ENCODE data around the gene EMX1. TPM values are rescaled to one million over a fixed set of nuclear protein-coding genes. Genes with fewer than 3 reads are reported as not detected.

EMX1 gene
- total RNA-seq, 4 donors from 2014 or later = 1.1 to 10.0 (median 3.4) TPM; not detected in 1

DNA sequence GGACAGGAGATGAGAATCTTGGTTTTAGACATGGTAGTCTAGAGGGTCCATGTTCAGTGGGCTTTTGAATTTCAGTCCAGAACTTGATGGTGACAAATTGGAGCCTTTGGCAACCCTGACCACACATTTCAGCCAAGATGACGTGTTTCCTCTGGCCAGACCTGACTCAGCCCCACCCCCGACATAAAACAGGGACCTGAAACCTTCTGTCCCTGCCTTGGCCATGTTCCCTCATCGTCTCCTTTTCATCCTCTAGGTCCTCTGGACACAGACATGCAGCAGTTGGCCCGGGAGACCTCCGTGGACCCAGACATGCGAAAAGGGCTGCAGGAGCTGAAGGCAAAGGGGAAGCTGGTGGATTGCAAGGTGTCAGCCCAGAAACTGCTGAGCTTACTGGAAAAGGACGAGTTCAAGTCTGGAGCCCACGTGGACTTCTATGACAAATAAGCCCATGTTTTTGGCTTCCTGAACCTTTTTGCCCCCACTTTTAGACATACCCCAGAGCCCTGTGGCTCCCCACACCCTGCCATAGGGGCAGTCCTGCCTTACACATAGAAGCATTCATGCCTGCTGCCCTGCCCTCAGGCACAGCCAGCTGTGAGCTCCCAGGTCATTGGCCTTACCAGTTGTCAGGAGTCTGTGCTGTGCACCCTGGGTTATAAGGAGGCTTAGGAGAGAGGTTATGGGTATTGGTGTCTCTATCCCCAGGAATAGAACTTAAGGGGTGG is 26.1 kb upstream of the EMX1 start:
- no peak overlapping the region for H3K4me3 ChIP-seq
- no peaks in the 10 kb centered on the region for H3K9me3 ChIP-seq
- H3K4me1 ChIP-seq = peaks cover 0 to 45% (median 3%) of the 10 kb centered on the region in 4 donors
- DNase-seq = no peak
- no peaks in the 10 kb centered on the region for H3K27me3 ChIP-seq
- H3K27ac ChIP-seq = no peak overlapping the region
- peaks cover 0 to 10% (median 0%) of the 10 kb centered on the region in 3 donors for H3K36me3 ChIP-seq
- TF ChIP-seq CTCF (IDR thresholded peaks at IDR 0.05) (no peak), POLR2A (IDR thresholded peaks at IDR 0.05) (no peak)

GRCh38 chr2:72892506-72893173 is 24.7 kb upstream of the EMX1 start:
- Histone ChIP-seq H3K27ac (no peak overlapping the region), H3K36me3 (peaks cover 0 to 10% (median 0%) of the 10 kb centered on the region in 3 donors), H3K27me3 (no peaks in the 10 kb centered on the region), H3K9me3 (no peaks in the 10 kb centered on the region), H3K4me1 (peaks cover 0 to 39% (median 3%) of the 10 kb centered on the region in 4 donors), H3K4me3 (no peak overlapping the region)
- peak in 2 of 3 donors; percentile 76 to 82 for DNase-seq
- peak in 4 of 6 experiments; percentile 60 to 90 (median 84) for TF ChIP-seq CTCF (IDR thresholded peaks at IDR 0.05)
- no peak for TF ChIP-seq POLR2A (IDR thresholded peaks at IDR 0.05)

- TF ChIP-seq POLR2A (IDR thresholded peaks at IDR 0.05) (no peak), CTCF (IDR thresholded peaks at IDR 0.05) (peak in 5 of 6 experiments; percentile 2 to 69 (median 58))
These were observed 23.6 kb upstream of the EMX1 start for GRCh38 chr2:72893594-72894319.

GRCh38 chr2:72894514-72894913 is 22.8 kb upstream of the EMX1 start:
- Histone ChIP-seq H3K4me3 (no peak overlapping the region), H3K9me3 (no peaks in the 10 kb centered on the region), H3K27me3 (peaks cover 0 to 3% of the 10 kb centered on the region in 2 donors), H3K36me3 (peaks cover 0 to 10% (median 0%) of the 10 kb centered on the region in 3 donors), H3K27ac (no peak overlapping the region), H3K4me1 (peaks cover 0 to 22% (median 0%) of the 10 kb centered on the region in 4 donors)
- DNase-seq = peak in 1 of 3 donors; percentile 53
- TF ChIP-seq CTCF (IDR thresholded peaks at IDR 0.05) = no peak
- TF ChIP-seq POLR2A (IDR thresholded peaks at IDR 0.05) = no peak

More at GRCh38 chr2:72893594-72894319, 23.6 kb upstream of the EMX1 start:
- H3K27ac ChIP-seq = no peak overlapping the region
- H3K4me3 ChIP-seq = no peak overlapping the region
- no peaks in the 10 kb centered on the region for H3K9me3 ChIP-seq
- DNase-seq = peak in 2 of 3 donors; percentile 62 to 68
- peaks cover 0 to 30% (median 0%) of the 10 kb centered on the region in 4 donors for H3K4me1 ChIP-seq
- peaks cover 0 to 3% of the 10 kb centered on the region in 2 donors for H3K27me3 ChIP-seq
- H3K36me3 ChIP-seq = peaks cover 0 to 10% (median 0%) of the 10 kb centered on the region in 3 donors

DNA sequence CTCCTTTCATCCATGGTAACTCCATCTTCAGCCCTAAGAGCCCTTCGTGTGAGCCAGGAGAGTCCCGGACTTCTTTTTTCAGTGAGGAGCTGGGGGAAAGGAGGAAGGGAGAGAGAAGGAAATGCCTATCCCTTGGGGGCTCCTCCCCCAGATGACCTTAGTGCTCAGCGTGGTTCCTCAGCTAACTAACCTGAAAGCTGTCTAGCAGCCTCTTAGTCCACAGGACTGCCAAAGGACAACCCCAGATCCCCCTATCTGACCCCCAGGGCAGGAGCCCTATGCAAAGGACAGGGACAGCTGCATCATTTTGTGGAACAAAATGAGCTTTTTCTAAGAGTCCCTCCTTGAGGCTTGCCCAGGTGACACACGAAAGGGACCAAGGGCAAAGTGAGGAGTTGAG is 22.2 kb upstream of the EMX1 start:
- H3K27ac ChIP-seq = no peak overlapping the region
- peak overlapping the region in 1 of 4 donors; percentile 23 for H3K4me3 ChIP-seq
- H3K27me3 ChIP-seq = peaks cover 0 to 3% of the 10 kb centered on the region in 2 donors
- peaks cover 0 to 16% (median 0%) of the 10 kb centered on the region in 4 donors for H3K4me1 ChIP-seq
- no peak for DNase-seq
- H3K9me3 ChIP-seq = no peaks in the 10 kb centered on the region
- H3K36me3 ChIP-seq = peaks cover 0 to 10% (median 0%) of the 10 kb centered on the region in 3 donors
- TF ChIP-seq CTCF (IDR thresholded peaks at IDR 0.05) = no peak
- TF ChIP-seq POLR2A (IDR thresholded peaks at IDR 0.05) = no peak

Data from Peyer's patch (tissue), 4 donors.